HG03139 (cell line): ENCODE data around the gene METTL1.
A peak's percentile ranks its signal among the peaks of the same experiment; 100 is the strongest.
"Not testable (repeated sequence)": the region's sequence is repeated elsewhere in the genome, so short reads cannot be mapped to it uniquely, and the experiment has no call there.

Experiments
- ATAC-seq: cut with Tn5 transposase; IDR thresholded peaks from one replicate; pipeline ENCODE4 v1.9.1; 2021; ENCODE audit not compliant: unreplicated experiment

METTL1 gene

DNA sequence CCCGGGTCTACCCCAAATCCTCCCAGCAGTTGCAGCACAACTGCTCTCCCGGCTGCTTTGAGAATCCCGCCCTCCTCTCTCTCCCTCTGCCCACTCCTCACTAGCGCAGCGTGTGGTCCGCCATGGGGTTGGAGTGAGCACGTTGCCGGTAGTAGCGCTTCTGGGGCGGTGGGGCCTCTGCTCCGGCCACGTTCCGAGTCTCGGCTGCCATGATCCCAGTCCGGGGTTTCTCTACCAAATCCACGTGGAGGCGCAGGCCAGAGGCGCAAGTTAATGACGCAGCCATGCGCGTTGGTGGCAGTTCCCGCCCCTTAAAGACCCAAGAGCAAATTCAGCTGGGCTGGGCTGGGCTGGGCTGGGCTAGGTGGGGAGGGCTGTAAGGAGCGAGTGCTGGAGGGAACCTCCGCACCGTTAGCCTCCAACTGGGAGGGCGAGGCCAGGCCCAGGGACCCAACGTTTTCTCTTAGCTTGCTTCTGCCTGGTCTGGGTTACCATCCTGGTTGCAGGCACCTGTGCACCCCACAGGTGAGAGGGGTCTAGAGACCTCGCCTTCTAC is at the start of gene METTL1:
METTL1 (minus strand) TSS at position 233 of the 556 bp plus-strand sequence; CDS start at position 211, 22 bp downstream.
- ATAC-seq: peak; percentile 85

DNA sequence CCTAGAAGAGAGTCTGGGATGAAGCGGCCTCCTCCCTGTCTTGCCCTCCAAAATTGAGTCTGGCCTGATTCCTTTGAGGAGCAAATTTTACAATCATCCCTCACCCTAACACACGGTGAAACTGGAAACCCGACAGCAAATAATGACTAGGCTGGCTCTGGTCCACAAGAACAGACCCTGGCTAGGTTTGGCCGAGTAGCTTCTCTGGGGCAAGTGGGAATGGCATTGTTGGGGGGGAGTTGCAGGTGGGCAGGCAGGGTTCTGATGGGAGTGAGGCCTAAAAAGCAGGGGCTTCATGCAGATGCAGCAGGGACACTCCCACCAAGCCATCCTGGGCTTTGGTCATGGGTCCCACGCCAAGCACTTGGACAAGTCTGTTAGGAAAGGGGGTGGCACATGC is 49.1 kb upstream of the METTL1 start:
- ATAC-seq: not testable (repeated sequence)

DNA sequence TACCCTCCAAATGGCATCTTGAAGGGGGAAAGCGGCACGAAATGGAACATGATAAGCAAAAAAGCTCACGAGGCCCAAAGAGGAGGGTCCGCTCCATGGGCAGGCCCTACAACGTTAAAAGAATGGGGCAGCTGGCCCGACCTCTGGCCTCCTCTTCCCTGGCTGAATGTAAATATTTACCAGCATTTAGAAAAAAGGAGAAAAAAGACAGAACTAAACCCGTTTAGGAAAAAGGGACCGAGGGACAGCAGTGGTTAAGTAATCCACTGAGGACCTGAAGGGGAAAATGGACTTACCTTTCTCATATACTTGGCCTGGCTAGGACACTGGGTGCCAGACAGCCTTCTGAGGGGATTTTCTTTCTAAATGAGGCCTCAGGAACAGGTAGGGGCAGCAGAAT is 48.2 kb upstream of the METTL1 start:
- ATAC-seq: not testable (repeated sequence)

DNA sequence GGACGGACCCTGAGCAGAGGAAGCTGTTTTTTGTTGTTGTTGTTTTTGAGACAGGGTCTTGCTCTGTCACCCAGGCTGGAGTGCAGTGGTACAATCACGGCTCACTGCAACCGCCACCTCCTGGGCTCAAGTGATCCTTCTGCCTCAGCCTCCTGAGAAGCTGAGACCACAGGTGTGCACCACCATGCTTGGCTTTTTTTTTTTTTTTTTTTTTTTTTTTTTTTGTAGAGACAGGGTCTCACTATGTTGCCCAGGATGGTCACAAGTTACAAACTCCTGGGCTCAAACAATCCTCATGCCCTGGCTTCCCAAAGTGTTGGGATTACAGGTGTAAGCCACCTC is 46.1 kb upstream of the METTL1 start:
- not testable (repeated sequence) for ATAC-seq

DNA sequence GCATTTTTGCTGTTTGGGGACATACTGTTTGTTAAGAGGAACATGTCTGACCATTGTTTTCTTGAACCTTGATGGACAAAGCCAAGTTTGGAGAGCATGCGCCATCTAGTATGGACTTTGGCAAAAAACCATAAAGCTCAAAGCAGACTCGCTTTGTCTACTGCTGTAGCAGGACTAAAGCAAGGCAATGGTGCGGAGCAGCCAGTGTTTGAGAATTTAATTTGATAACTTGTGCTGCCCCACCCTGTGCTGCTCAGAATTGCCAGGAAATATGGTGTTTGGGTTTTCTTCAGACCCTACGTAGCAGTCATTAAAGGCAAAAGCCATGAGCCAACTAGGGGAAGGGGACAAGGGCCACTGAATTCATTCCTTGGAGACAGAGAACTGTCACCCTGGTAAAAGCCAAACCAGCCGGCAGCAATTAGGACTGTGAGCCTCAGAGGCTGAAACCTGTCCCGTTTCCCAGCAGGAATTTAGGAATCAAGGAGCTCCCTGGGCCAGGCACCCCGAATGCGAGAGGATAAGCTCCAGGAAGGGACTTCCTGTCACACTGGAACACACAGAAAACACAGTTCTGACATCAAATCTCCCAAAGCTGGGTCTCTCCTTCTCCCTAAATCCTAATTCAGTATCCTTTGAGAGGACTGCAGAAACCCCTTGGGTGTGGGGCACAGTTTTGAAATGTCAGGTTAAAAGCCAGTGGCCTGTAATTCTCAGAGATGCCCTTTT is 45.5 kb upstream of the METTL1 start:
- no peak for ATAC-seq

DNA sequence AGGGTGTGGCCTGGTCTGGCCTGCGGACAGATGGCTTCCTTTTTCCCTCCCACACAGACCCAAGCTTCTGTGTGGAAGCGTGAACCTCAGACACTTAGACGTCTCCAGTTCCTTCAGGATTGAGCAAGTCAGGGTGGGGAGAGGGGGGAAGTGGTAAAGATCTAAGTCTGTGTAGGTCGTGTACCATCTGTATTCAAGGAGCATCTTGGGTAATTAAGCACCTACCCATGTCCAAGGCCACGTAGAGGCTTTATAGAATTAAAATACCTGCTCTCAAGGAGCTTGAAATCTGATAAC is 44.9 kb upstream of the METTL1 start:
- no peak for ATAC-seq

DNA sequence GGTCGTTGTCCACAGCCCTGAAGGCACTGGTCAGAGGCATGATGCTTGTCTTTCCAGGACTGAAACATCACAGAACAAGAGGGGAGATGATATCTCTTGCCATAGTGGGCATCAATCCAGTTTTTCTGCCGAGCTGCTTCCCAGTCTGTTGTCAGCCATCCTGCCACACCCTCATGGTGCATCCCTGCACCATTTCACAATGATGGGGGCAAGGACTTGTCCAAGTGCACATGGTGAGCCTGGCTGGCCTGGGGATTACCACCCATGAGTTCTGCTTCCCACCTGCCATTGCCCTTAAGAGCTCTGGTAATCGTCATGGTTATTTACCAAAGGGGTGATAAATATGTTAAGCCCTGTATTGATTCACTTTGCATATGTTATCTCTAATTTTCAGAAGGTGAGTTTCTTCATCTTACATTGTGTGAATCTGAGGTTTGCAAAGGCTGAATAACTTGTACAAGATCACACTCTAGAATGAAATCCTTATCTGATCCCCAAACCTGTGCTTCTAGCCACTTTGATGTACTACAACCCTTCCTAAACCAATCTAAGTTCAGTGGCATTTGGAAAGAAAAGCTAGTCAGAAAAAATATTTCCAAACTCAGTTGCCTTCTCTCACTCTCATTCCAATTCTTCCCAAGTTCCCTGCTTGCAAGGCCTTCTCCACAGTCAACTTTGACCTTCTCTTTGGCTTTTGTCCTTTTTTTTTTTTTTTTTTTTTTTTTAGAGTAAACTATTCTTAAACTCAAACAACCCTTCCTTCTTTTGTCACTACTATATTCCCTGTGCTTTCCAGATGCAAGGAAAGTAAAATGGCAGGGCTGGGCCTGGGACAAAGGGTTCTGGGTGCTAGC is 44.3 kb upstream of the METTL1 start:
- ATAC-seq: no peak

DNA sequence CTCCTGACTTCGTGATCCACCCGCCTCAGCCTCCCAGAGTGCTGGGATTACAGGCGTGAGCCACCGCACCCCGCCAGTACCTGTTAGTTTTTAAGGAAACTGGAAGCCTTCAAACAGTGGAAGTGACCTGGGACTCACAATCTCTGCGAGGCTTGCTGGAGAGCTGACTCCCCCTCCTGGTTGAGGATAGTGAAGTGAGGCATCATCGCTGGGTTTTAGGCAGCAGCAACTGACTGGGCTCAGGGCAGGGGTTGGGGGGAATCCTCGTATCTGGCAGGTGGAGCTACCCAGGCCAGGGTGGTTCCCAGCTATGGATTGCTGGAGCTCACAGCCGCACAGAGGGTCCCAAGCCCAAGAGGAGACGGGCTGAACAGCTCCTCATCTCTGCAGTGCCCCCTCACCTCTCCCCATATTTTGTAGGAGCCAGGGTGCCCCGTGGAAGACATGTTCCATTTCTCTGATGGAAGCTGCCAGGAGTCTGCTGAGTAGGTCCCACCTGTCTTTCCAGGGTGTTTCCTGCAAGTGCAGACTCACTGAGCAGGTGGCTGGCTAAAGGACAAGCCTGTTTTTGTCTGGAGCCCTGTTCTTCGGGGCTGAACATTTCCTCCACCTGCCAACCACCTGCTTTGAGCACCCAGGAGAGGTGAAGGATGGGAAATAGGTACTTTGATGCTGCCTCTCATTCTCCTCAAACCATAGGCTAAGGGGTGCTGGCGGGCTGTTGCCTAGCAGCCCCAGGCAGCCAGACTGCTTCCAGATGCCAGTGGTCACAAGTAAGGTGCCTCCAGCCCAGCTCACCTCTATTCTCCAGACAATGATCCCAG is 43.5 kb upstream of the METTL1 start:
- ATAC-seq: no peak

DNA sequence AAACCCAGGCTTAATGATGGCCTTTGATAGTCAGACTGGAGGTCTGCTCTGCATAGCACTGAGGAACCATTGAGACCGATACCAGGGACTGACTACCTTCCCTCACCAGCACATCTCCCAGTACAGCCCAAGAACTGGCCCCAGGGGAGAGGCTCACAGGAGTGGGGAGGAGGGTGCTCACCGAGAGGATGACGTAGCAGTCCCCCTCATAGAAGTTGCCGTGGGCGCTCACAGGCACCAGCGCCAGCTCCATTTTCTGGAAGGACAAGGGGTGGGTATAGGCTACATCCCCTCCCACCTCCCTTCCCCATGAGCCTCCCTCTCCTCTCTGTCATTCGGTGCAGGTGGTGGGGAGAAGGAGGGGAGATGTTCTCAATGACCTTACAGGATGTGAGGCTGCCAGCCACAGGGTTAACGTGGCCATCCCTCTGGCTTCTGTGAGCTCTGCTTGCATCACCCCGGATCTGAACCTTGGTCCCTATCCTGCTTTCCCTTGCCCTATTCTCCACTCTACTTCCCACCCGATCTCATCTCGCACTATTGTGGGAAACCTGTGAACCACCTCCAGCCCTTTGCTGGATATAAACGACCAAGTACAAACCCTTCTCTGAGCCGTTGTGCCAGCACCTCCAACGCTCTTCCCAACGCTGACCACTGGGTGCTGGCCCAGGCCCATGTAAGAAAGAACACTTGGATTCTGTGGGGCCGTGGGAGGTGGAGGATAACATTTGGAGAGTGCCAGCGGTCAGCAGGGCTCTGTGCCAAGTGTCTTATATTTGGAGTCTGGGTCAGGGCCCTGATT is 42.3 kb upstream of the METTL1 start:
- ATAC-seq: no peak

DNA sequence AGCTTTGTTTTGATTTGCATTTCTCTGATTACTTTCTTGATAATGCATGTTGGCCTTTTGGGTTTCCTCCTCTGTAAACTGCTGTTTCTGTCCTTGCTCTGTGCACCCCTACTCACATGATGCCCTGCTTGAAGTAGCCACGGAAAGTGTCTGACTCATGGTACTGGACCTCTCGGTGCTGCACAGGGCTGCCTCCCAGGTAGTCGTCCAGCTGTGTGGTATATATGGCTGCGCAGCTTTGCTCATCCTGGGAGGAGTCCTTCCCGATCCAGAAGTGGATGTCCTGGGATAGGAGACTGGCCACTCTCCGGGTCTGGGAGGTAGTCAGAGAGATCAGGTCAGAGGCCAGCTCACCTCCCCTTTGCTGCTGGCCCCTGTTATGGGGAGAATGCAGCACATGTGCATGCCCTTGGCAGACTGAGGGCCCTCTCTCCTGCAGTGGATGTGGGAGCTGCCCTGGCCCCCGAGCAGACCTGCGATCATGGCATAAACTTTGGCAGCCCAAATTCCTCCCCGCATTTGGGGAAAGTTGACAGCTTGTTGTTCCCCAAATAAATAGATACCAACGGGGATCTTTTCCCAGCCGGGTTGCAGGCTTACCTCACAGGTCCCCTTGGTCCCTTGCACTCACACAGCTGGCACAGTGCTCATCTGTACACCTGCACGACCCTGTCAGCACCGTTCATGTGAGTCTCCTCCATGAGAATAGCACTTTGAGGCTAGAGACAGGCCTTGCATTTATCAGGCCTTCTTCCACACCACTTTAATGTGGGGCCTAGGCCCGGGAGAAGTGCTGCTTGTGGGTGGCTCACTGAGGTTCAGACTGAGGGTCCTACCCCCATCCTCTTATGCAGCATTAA is 41.4 kb upstream of the METTL1 start:
- ATAC-seq: no peak

DNA sequence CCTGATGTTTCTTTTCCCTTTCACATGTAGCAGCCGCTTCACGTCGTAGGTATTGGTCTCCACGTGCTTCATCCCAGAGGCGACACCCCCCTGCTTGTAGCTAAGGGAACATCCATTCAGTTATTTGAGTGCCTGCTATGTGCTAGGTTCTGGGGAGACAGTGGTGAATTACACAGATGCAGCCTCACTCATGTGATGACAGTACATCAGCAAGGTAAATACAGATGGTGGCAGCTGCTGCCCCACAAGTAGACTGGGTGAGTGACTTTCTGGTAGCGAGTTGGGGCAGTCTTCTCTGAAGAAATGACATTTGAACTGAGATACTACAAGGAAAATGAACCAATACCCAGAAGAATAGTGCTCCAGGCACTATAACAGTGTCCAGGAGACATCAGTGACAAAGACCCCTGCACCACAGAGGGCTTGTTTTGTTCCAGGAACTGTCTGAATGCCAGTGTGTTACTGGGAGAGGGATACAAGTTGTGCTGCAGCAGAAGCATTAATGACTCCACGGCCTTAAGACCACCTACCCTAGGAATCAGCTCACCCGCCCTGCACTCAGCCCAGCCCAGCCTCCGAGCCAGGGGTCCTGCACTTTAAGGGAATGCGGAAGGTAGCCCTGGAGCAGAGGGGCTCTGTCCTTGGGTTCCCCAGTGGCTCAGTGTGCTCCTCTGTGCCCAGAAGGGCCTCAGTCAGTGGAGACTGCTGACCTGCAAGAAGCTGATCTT is 39.3 kb upstream of the METTL1 start:
- ATAC-seq: no peak

DNA sequence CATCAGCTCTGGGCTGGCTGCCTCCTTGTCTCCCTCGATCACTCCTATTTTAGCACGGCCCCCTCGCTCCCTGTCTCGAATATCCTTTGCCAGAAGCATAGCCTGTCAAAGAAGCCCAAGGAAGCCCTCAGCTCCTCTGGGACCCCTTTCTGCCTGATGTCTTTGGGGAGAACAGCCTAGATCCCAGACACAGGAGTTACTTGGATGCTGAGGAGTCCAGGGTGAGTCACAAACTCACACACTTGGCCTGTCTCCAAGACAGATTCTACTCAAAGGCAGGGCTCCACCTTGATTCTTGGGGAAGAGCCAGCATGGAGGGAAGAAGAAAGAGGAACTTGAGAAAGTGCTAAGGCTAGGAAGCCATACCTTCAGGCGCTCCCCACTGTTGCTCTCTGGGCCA is 38.5 kb upstream of the METTL1 start:
- ATAC-seq: no peak

DNA sequence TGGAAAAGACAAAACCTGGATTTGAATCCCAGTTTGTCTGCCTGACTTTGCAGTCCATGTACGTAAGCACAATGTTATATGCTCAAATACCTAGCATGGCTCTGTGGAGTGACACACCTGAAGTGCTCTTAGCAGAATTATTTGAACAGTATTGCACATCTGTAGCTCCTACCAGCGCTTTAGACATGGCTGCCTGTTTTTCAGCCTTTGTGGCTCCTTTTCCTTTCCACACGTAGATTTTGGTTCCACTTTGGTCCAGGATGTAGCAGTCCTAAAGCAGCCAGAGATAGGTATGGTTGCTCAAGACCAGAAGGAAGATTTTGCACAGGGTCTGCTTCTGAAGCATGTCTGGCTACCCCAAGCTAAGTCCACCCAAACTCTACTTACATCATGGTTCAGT is 37.5 kb upstream of the METTL1 start:
- no peak for ATAC-seq

DNA sequence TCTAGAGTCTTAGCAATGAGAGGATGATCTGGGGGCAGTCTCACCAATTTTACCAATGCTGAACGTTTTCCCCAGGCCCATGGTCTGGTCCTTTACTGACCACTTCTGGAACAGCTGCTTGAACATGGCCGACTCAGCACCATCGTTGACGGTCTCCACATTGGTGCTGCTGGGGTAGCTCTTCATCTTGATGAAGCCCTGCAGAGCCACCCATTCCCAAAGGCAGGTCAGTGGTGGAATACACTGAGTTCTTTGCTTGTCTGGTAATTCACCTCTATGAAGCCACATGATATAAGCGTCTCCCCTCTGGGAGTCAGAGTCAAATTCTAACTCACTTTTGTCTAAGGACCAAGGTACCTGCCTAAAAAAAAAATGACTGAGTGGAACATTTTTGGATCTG is 36.4 kb upstream of the METTL1 start:
- ATAC-seq: no peak

DNA sequence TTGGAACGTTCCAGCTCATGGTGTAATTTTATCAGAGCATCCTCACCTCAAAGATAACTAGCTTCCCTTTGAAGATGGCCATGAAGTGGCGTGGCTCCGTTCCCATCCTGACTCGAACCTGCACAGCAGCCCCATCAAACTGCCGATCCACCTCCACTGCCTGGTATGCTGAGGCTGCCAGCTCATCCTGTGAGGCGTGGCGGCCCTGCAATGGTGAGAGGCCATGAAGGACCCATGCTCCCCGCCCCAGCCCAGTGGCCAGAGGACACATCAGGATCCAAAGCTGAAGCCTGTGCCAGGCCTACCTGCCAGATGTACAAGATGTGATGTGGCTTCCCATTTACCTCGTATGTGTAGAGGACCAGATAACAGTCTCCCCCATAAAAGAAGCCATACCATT is 35.4 kb upstream of the METTL1 start:
- no peak for ATAC-seq

DNA sequence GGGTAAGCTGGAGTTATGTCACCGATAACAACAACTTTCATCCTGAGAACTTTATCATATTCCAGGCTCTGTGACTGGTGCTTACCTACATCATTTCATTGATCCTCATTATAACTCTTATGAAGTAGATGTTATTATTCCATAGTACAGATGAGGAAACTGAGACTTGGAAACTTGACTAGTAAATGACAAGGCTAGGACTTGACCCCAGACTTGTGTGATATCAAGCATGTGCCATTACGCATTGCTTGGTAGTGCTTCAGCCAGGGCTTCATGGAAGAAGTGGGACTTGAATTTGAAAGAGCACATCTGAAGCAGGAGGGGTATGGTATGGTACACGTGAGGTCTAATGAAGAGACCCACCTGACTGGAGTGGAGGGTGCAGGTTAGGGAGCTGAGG is 34.8 kb upstream of the METTL1 start:
- ATAC-seq: no peak

DNA sequence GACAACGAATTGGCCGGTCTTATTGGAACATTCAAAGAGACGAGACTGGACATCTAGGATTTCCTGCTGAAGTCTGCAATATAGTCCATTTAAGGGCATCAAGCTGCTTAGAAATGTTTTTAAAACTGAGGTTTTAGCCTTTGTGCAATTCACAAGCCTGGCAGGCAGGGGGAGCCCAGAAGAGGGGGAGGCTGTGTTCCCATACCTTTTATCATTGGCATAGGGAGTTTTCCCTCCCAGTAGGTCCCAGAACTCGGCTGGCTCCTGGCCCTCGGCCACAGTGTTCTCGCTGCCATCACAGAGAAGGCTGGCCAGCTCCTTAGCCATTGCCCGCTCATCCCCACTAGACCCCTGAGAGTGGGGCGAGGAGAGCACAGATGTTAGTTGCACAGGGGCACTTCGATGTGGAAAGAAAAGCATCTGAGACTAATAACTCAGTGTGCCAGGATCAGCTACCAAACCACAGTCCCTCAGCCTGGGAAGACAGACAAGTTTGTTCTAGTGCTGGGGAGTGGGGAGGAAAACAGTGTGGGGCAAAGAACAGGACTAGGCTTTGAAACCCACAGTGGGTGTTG is 31.5 kb upstream of the METTL1 start:
- no peak for ATAC-seq

DNA sequence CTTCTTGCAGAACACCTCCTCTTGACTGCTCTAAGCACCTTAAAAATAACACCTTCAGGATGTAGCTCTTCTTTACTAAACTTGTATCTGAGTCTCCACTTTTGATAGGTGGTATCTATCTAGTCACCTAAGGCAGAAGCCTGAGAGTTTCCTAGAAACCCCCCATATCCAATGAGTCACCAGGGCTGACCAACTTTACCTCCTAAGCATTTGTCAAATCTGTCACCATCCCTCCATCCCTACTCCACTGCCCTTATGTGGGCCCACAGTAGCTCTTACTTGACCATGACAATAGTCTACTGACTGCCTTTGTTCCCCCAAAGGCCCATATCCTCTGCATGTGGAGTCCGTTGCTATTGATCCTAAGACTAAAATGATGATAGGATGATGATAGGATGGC is 30.7 kb upstream of the METTL1 start:
- ATAC-seq: no peak

DNA sequence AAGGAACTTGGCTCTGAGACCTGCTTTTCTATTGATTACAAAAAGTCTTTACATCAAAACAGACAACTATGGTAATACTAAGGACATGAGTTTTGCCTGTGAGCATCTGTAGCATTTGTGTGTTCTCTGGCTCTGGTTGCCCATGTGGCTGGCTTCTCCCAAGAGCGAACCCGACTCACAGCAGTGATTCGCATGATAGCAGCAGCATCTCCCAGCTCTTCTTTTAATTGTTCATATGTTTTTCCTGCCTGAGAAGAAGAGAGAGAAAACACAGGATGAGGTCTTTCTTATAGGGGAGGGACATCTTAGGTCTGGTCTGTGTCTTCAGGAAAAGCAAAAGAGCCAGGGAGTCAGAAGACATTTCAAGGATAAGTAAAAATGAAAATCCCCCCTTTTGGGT is 29.1 kb upstream of the METTL1 start:
- ATAC-seq: no peak
